ENCODE results near the gene MIF. TPM values are rescaled to one million over a fixed set of nuclear protein-coding genes. Genes with fewer than 3 reads are reported as not detected.

The MIF gene
- total and polyA plus RNA-seq, 2 of the 4 experiments (the other 2 are of a cell fraction), result 123 to 530 TPM

DNA sequence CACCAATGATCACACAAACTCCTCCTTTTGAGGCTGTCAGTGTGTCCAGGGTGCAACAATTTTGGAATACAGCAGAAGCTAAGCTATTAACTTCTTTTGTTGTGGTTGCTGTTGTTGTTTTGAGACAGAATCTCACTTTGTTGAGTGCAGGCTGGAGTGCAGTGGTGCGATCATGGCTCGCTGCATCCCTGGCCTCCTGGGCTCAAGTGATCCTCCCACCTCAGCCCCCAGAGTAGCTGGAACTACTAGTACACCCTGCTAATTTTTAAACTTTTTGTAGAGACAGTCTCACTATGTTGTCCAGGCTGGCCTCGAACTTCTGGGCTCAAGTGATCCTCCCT, 44.8 kb downstream of the MIF start:
- no peaks in the 10 kb centered on the region for H3K9me3 ChIP-seq (ENCODE audit: control insufficient read depth, insufficient read depth, low read length)
- H4K5ac ChIP-seq (ENCODE audit: low read depth, low read length), result no peak overlapping the region
- H3K9me1 ChIP-seq (ENCODE audit: insufficient read depth, low read length), result no peaks in the 10 kb centered on the region
- H3K18ac ChIP-seq (ENCODE audit: low read depth, low read length), result no peak overlapping the region
- no peak overlapping the region for H3K4me3 ChIP-seq (ENCODE audit: insufficient read depth, low read depth, low read length)
- no peaks in the 10 kb centered on the region for H3K36me3 ChIP-seq (ENCODE audit: control insufficient read depth, insufficient read depth, low read length)
- no peak overlapping the region for H2AK9ac ChIP-seq (replicated peaks; ENCODE audit: low read depth, low read length, poor library complexity)
- H3K27me3 ChIP-seq (ENCODE audit: control insufficient read depth, insufficient read depth, low read length), result peaks cover 2% of the 10 kb centered on the region; the same call in 1 of the 2 replicates
- POLR2A ChIA-PET (ENCODE audit: unreplicated experiment), result no interaction called here
- ATAC-seq (ENCODE audit: low read depth) (no peak), DNase-seq (no peak)
- WGBS, 2 experiments (ENCODE audit: extremely low coverage in 2 of 2, insufficient read length in 1 of 2), result 92% methylated on average over 2 of the region's 3 CpGs; no CpG with 5 or more reads in 1 of the 2 experiments
- BruUV-seq (replicated peaks), result no TSS peak
- H2BK120ac ChIP-seq (ENCODE audit: low read depth, low read length), result no peak overlapping the region
- H2AK5ac ChIP-seq (ENCODE audit: low read depth, low read length), result no peak overlapping the region
- H2BK5ac ChIP-seq (ENCODE audit: low read depth, low read length, poor library complexity, severe bottlenecking), result no peak overlapping the region
- no peak overlapping the region for H4K8ac ChIP-seq (ENCODE audit: low read depth in 2 of 2, low read length in 2 of 2)
- no peaks in the 10 kb centered on the region for H3K4me1 ChIP-seq (ENCODE audit: control insufficient read depth, insufficient read depth, low read length)
- no peak overlapping the region for H4K91ac ChIP-seq (ENCODE audit: insufficient read depth, low read depth, low read length)
- no peak overlapping the region for H2BK15ac ChIP-seq (ENCODE audit: low read depth, low read length)
- H3K79me1 ChIP-seq (ENCODE audit: low read depth in 1 of 2, low read length in 2 of 2), result no peaks in the 10 kb centered on the region
- no peak overlapping the region for H3K4ac ChIP-seq (ENCODE audit: low read depth, low read length)
- H3K4me2 ChIP-seq (ENCODE audit: low read depth, low read length), result no peak overlapping the region
- no peak overlapping the region for H2AFZ ChIP-seq (replicated peaks; ENCODE audit: low read length, poor library complexity)
- no peaks in the 10 kb centered on the region for H4K20me1 ChIP-seq (ENCODE audit: insufficient read depth, low read length)
- TF ChIP-seq CHD1 (IDR thresholded peaks at IDR 0.05; ENCODE audit: low read depth, low read length), result no peak
- TF ChIP-seq, protein P1, sequence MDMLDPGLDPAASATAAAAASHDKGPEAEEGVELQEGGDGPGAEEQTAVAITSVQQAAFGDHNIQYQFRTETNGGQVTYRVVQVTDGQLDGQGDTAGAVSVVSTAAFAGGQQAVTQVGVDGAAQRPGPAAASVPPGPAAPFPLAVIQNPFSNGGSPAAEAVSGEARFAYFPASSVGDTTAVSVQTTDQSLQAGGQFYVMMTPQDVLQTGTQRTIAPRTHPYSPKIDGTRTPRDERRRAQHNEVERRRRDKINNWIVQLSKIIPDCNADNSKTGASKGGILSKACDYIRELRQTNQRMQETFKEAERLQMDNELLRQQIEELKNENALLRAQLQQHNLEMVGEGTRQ (IDR thresholded peaks at IDR 0.05; ENCODE audit: low read depth, low read length), result no peak
- TF ChIP-seq, protein P2, sequence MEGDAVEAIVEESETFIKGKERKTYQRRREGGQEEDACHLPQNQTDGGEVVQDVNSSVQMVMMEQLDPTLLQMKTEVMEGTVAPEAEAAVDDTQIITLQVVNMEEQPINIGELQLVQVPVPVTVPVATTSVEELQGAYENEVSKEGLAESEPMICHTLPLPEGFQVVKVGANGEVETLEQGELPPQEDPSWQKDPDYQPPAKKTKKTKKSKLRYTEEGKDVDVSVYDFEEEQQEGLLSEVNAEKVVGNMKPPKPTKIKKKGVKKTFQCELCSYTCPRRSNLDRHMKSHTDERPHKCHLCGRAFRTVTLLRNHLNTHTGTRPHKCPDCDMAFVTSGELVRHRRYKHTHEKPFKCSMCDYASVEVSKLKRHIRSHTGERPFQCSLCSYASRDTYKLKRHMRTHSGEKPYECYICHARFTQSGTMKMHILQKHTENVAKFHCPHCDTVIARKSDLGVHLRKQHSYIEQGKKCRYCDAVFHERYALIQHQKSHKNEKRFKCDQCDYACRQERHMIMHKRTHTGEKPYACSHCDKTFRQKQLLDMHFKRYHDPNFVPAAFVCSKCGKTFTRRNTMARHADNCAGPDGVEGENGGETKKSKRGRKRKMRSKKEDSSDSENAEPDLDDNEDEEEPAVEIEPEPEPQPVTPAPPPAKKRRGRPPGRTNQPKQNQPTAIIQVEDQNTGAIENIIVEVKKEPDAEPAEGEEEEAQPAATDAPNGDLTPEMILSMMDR (conservative IDR thresholded peaks at IDR 0.05; ENCODE audit: low read depth, low read length), result no peak
- TF ChIP-seq NFE2L2 (IDR thresholded peaks at IDR 0.05; ENCODE audit: low read depth, low read length), result no peak
- TF ChIP-seq SMC3 (IDR thresholded peaks at IDR 0.05; ENCODE audit: low read depth, low read length), result no peak
- TF ChIP-seq, protein P3, sequence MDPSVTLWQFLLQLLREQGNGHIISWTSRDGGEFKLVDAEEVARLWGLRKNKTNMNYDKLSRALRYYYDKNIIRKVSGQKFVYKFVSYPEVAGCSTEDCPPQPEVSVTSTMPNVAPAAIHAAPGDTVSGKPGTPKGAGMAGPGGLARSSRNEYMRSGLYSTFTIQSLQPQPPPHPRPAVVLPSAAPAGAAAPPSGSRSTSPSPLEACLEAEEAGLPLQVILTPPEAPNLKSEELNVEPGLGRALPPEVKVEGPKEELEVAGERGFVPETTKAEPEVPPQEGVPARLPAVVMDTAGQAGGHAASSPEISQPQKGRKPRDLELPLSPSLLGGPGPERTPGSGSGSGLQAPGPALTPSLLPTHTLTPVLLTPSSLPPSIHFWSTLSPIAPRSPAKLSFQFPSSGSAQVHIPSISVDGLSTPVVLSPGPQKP (IDR thresholded peaks at IDR 0.05; ENCODE audit: borderline replicate concordance, low read depth, low read length), result no peak
- TF ChIP-seq BHLHE40 (IDR thresholded peaks at IDR 0.05; ENCODE audit: low read depth, low read length), result no peak
- TF ChIP-seq MAZ (IDR thresholded peaks at IDR 0.05; ENCODE audit: borderline replicate concordance, low read depth, low read length), result no peak
- no peak for TF ChIP-seq RAD21 (IDR thresholded peaks at IDR 0.05; ENCODE audit: low read length)
- TF ChIP-seq MXI1 (IDR thresholded peaks at IDR 0.05; ENCODE audit: borderline replicate concordance, low read depth, low read length), result no peak
- TF ChIP-seq POLR2A (IDR thresholded peaks at IDR 0.05; ENCODE audit: low read depth, low read length), result no peak
- no peak for TF ChIP-seq FOS (IDR thresholded peaks at IDR 0.05; ENCODE audit: low read depth, low read length)
- no peak for TF ChIP-seq MAFK (IDR thresholded peaks at IDR 0.05; ENCODE audit: low read depth, low read length)
- no peak for TF ChIP-seq CEBPB (IDR thresholded peaks at IDR 0.05; ENCODE audit: low read depth, low read length)
- TF ChIP-seq RFX5 (IDR thresholded peaks at IDR 0.05; ENCODE audit: low read depth, low read length), result no peak
- TF ChIP-seq RCOR1 (IDR thresholded peaks at IDR 0.05; ENCODE audit: insufficient replicate concordance, low read length), result no peak
- dilution Hi-C loops (cut with HindIII; ENCODE audit: low sequenced_read_pairs, unreplicated experiment), result no loop called here
- H2BK20ac ChIP-seq (ENCODE audit: low read depth, low read length), result no peak overlapping the region
- no peak overlapping the region for H3K14ac ChIP-seq (replicated peaks; ENCODE audit: low read depth, low read length)
- H3K27ac ChIP-seq (ENCODE audit: insufficient read depth, low read length), result no peak overlapping the region
- no peak overlapping the region for H3K56ac ChIP-seq (ENCODE audit: extremely low read depth, insufficient read depth, low read length)
- in situ Hi-C loops (cut with MboI; ENCODE audit: low sequenced_read_pairs), result loop anchor here (5.0 kb wide), 1 partner anchor 62 kb away; no protein-coding TSS in a partner anchor
- intact Hi-C loops (cut with micrococcal nuclease), result no loop called here
- no peak overlapping the region for H3K9ac ChIP-seq (ENCODE audit: low read depth, low read length)
- no peak overlapping the region for H3K23ac ChIP-seq (ENCODE audit: low read depth, low read length)
- CTCF ChIA-PET, result no interaction called here
